ENCODE data around the gene OLIG3. TPM values are rescaled to one million over a fixed set of nuclear protein-coding genes. Genes with fewer than 3 reads are reported as not detected.

Gene OLIG3
- total RNA-seq, 1 donor from 2014 or later, result not detected

DNA sequence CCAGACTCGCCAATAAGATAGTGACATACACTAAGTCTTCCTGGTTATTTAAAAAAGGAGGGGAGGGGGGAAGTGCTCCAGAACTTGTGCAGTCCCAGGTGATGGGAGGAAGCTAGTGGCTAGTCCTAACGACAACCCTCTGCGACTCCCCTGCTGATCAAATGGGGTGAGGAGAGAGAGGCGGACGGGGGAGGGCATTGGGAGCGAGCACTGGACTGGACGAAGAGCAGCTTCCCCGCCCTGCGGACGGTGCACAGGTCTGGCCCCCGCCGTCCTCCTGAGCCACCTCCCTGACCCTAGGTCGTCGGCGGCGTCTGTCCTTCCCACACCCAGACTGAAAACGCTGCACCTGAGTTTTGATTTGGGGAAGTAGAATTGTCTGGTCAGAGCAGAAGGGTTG, 2.2 kb upstream of the OLIG3 start:
- peaks cover 81% of the 10 kb centered on the region for H4K20me1 ChIP-seq (ENCODE audit: low read depth)
- no peak overlapping the region for H3K9ac ChIP-seq
- H3K36me3 ChIP-seq, result no peaks in the 10 kb centered on the region
- H3K27me3 Mint-ChIP-seq (ENCODE audit: insufficient read depth, low read depth), result peaks cover 82% of the 10 kb centered on the region
- H3K27ac Mint-ChIP-seq, result no peak overlapping the region
- H3K9me3 ChIP-seq (ENCODE audit: low read depth), result no peaks in the 10 kb centered on the region
- TF ChIP-seq EZH2phosphoT487 (IDR thresholded peaks at IDR 0.05), result no peak
- TF ChIP-seq EZH2 (IDR thresholded peaks at IDR 0.05), result peak; percentile 9
- TF ChIP-seq, protein P1, sequence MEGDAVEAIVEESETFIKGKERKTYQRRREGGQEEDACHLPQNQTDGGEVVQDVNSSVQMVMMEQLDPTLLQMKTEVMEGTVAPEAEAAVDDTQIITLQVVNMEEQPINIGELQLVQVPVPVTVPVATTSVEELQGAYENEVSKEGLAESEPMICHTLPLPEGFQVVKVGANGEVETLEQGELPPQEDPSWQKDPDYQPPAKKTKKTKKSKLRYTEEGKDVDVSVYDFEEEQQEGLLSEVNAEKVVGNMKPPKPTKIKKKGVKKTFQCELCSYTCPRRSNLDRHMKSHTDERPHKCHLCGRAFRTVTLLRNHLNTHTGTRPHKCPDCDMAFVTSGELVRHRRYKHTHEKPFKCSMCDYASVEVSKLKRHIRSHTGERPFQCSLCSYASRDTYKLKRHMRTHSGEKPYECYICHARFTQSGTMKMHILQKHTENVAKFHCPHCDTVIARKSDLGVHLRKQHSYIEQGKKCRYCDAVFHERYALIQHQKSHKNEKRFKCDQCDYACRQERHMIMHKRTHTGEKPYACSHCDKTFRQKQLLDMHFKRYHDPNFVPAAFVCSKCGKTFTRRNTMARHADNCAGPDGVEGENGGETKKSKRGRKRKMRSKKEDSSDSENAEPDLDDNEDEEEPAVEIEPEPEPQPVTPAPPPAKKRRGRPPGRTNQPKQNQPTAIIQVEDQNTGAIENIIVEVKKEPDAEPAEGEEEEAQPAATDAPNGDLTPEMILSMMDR (IDR thresholded peaks at IDR 0.05), result no peak
- peaks cover 100% of the 10 kb centered on the region for H3K27me3 ChIP-seq
- DNase-seq (ENCODE audit: low spot score), result peak; percentile 45
- no peaks in the 10 kb centered on the region for H3K36me3 Mint-ChIP-seq
- H3F3A ChIP-seq (ENCODE audit: low read depth), result peaks cover 49% of the 10 kb centered on the region
- H3K4me1 ChIP-seq, result peaks cover 38% of the 10 kb centered on the region
- no peaks in the 10 kb centered on the region for H3K79me2 ChIP-seq (ENCODE audit: low read depth)
- H3K4me3 ChIP-seq, result no peak overlapping the region
- H3K9me3 Mint-ChIP-seq, result no peaks in the 10 kb centered on the region
- peak overlapping the region; percentile 84 for H3K4me3 Mint-ChIP-seq
- peak overlapping the region; percentile 64 for H3K4me2 ChIP-seq
- no peak overlapping the region for H3K27ac ChIP-seq
- H2AFZ ChIP-seq (replicated peaks), result no peak overlapping the region
- H3K4me1 Mint-ChIP-seq, result peaks cover 46% of the 10 kb centered on the region

DNA sequence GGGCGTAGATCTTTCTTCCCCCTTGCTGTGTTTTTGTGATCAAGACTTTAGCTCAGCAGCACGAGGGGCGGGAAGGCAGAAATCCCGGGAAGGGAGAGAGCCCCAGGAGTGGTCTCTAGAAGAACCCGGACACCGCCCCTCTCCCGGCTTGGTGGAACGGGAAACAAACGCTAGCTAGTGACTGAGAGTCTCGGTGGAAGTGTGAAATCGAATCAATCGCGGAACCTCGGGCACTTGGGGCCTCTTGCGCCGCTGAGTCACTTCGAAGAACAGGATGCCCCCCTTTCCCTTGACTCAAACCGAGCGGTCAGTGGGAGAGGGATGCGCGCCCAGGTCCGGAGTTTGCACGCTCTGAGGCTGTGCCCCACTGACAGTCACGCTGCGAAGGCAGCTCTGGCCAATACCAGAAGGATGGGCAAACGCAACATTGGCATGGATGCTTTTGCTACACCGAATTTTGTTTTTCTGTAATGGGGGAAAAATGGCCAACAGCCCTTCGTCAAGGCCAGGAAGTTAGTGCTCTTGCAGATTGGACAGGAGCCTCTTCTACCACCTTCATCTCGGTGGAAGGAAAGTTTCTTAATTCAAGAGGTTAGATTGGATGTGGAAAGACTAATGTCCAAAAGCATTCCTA, 1.6 kb upstream of the OLIG3 start:
- Histone ChIP-seq H3K4me3 (peak overlapping the region; percentile 28), H3K9me3 (ENCODE audit: low read depth) (no peaks in the 10 kb centered on the region), H3K79me2 (ENCODE audit: low read depth) (no peaks in the 10 kb centered on the region), H3K4me1 (peaks cover 38% of the 10 kb centered on the region), H2AFZ (replicated peaks) (no peak overlapping the region), H3K4me2 (peak overlapping the region; percentile 73), H3K27ac (no peak overlapping the region), H3F3A (ENCODE audit: low read depth) (peaks cover 49% of the 10 kb centered on the region), H3K36me3 (no peaks in the 10 kb centered on the region), H3K9ac (no peak overlapping the region), H3K27me3 (peaks cover 100% of the 10 kb centered on the region), H4K20me1 (ENCODE audit: low read depth) (peaks cover 87% of the 10 kb centered on the region)
- Mint-ChIP-seq H3K4me1 (peaks cover 48% of the 10 kb centered on the region), H3K27me3 (ENCODE audit: insufficient read depth, low read depth) (peaks cover 84% of the 10 kb centered on the region), H3K9me3 (peaks cover 2% of the 10 kb centered on the region), H3K4me3 (peak overlapping the region; percentile 84), H3K27ac (no peak overlapping the region), H3K36me3 (no peaks in the 10 kb centered on the region)
- TF ChIP-seq EZH2phosphoT487 (IDR thresholded peaks at IDR 0.05), result peak; percentile 59
- TF ChIP-seq EZH2 (IDR thresholded peaks at IDR 0.05), result peak; percentile 44
- TF ChIP-seq, protein P1 (IDR thresholded peaks at IDR 0.05), result no peak
- DNase-seq (ENCODE audit: low spot score), result peak; percentile 88

- TF ChIP-seq EZH2phosphoT487 (IDR thresholded peaks at IDR 0.05), result no peak
- TF ChIP-seq, protein P1 (IDR thresholded peaks at IDR 0.05), result no peak
- TF ChIP-seq EZH2 (IDR thresholded peaks at IDR 0.05), result no peak
- Histone ChIP-seq H3K9ac (no peak overlapping the region), H2AFZ (replicated peaks) (no peak overlapping the region), H3K79me2 (ENCODE audit: low read depth) (no peaks in the 10 kb centered on the region), H3K27me3 (peaks cover 100% of the 10 kb centered on the region), H3K9me3 (ENCODE audit: low read depth) (no peaks in the 10 kb centered on the region), H4K20me1 (ENCODE audit: low read depth) (peaks cover 92% of the 10 kb centered on the region), H3K36me3 (no peaks in the 10 kb centered on the region), H3K27ac (no peak overlapping the region), H3K4me3 (peak overlapping the region; percentile 28), H3F3A (ENCODE audit: low read depth) (peaks cover 55% of the 10 kb centered on the region), H3K4me1 (peaks cover 43% of the 10 kb centered on the region), H3K4me2 (peak overlapping the region; percentile 73)
- peak; percentile 72 for DNase-seq (ENCODE audit: low spot score)
- peak overlapping the region; percentile 16 for H3K27ac Mint-ChIP-seq
- H3K27me3 Mint-ChIP-seq (ENCODE audit: insufficient read depth, low read depth), result peaks cover 89% of the 10 kb centered on the region
- H3K4me3 Mint-ChIP-seq, result peak overlapping the region; percentile 84
- peaks cover 3% of the 10 kb centered on the region for H3K9me3 Mint-ChIP-seq
- peaks cover 52% of the 10 kb centered on the region for H3K4me1 Mint-ChIP-seq
- H3K36me3 Mint-ChIP-seq, result no peaks in the 10 kb centered on the region
Observed at GRCh38 chr6:137494988-137495702, 951 bp upstream of the OLIG3 start.

Measured in neural progenitor cell (in vitro differentiated cells).